Smooth muscle cell (in vitro differentiated cells): ENCODE measurements around the gene PCDHGC5. TPM values are rescaled to one million over a fixed set of nuclear protein-coding genes. Genes with fewer than 3 reads are reported as not detected.
A peak's percentile ranks its signal among the peaks of the same experiment; 100 is the strongest.

Experiments
- DNase-seq: peaks from one replicate; lab custom pipeline; 2025; ENCODE audit not compliant: unreplicated experiment; lab: John Stamatoyannopoulos, UW
- H2AFZ ChIP-seq: fragments of 200-600 bp; sonication (generic); 2 replicates; pipeline ENCODE4 v1.6.0; 2016; ENCODE audit warnings: antibody characterized with exemption, low read depth, mild to moderate bottlenecking
- H3F3A ChIP-seq: fragments of 200-600 bp; sonication (generic); 2 replicates; pipeline ENCODE4 v1.6.0; 2017; ENCODE audit warnings: antibody characterized with exemption, low read depth
- H3K27ac ChIP-seq: fragments of 200-600 bp; sonication (generic); 2 replicates; pipeline ENCODE4 v1.5.1; 2016; ENCODE audit warnings: low read depth, mild to moderate bottlenecking
- H3K27me3 ChIP-seq: fragments of 200-600 bp; sonication (generic); 2 replicates; pipeline ENCODE4 v1.6.1; 2016; ENCODE audit warnings: low read depth, mild to moderate bottlenecking
- H3K36me3 ChIP-seq: fragments of 200-600 bp; sonication (generic); 2 replicates; pipeline ENCODE4 v1.5.1; 2016; ENCODE audit warnings: low read depth
- H3K4me1 ChIP-seq: fragments of 200-600 bp; sonication (generic); 2 replicates; pipeline ENCODE4 v1.5.1; 2016; ENCODE audit warnings: low read depth
- H3K4me2 ChIP-seq: fragments of 200-600 bp; sonication (generic); 2 replicates; pipeline ENCODE4 v1.6.0; 2016; ENCODE audit warnings: mild to moderate bottlenecking
- H3K4me3 ChIP-seq: fragments of 200-600 bp; sonication (generic); 2 replicates; pipeline ENCODE4 v1.5.1; 2016; ENCODE audit warnings: mild to moderate bottlenecking
- H3K79me2 ChIP-seq: fragments of 200-600 bp; sonication (generic); 2 replicates; pipeline ENCODE4 v1.6.0; 2016; ENCODE audit warnings: low read depth, mild to moderate bottlenecking
- H3K9ac ChIP-seq: fragments of 200-600 bp; sonication (generic); 2 replicates; pipeline ENCODE4 v1.6.0; 2016; ENCODE audit warnings: low read depth
- H3K9me3 ChIP-seq: fragments of 200-600 bp; sonication (generic); replicated peaks from 2 replicates; pipeline ENCODE4 v1.5.1; 2016; ENCODE audit warnings: low read depth
- H4K20me1 ChIP-seq: fragments of 200-600 bp; sonication (generic); 2 replicates; pipeline ENCODE4 v1.6.0; 2016; ENCODE audit warnings: low read depth
- CTCF ChIP-seq: fragments of 200-600 bp; sonication (generic); IDR thresholded peaks from 2 replicates; pipeline ENCODE4 v1.5.1; 2017; ENCODE audit warnings: borderline replicate concordance, mild to moderate bottlenecking, antibody characterized with exemption; ENCODE audit not compliant: insufficient read depth, poor library complexity, severe bottlenecking
- WGBS: methylation state at CpG from one replicate; pipeline ENCODE4 v1.1.7; 2016; ENCODE audit warnings: low lambda C conversion rate; 5-methylcytosine and 5-hydroxymethylcytosine counted together
- polyA plus RNA-seq: library from polyadenylated mRNA; unstranded; fragments of >200 nt; fragmentation: Nextera tagmentation; extraction: Ambion mirVana; gene quantifications from 2 replicates; pipeline ENCODE4 v1.2.1, GENCODE V29; 2016
- total RNA-seq: library from RNA; depleted of rRNA; stranded (reverse); fragments of >200 nt; gene quantifications from 2 replicates; pipeline ENCODE4 v1.2.3, GENCODE V29; 2014

PCDHGC5 gene
- total and polyA plus RNA-seq, 2 experiments from 2014 or later, result 1.8 to 3.3 TPM

DNA sequence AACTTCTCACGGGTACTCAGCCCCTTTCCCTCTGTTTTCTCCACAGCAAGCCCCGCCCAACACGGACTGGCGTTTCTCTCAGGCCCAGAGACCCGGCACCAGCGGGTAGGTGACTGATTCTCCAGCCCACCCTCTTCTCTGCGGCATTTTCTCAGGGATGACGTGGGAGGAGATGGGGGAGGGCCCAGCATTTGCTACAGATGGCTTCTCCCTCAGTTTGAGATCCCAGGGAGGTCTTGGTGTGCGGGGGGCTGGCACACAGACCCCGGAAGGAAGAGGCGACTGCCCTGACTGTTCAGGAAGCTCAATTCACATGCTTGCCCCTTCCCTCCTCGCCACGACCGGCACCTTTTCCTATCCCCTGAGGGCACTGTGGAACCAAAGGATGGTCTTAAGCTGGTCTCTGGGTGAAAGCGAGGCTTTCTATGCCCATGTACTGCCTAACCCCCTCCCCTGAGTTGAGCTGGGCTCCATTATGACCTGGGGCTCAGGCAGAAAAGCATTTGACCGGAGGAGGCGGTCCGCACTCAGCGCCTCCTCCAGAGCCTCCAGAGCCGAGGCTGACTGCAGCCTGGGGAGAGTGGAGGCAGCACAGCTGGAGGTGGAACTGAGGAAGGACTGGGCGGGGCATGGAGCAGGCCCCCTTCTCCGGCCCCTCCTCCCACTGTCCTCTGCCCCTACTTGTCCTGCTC is 6.0 kb downstream of the PCDHGC5 start:
- H2AFZ ChIP-seq, result no peak overlapping the region
- peak overlapping the region; percentile 84 for H3K27ac ChIP-seq
- peaks cover 32% of the 10 kb centered on the region for H3F3A ChIP-seq
- peak overlapping the region; percentile 86 for H3K4me2 ChIP-seq
- H3K79me2 ChIP-seq, result peaks cover 45% of the 10 kb centered on the region
- peaks cover 34% of the 10 kb centered on the region for H4K20me1 ChIP-seq
- no peaks in the 10 kb centered on the region for H3K27me3 ChIP-seq
- DNase-seq, result no peak
- H3K9ac ChIP-seq, result peak overlapping the region; percentile 53
- peak overlapping the region; percentile 1 for H3K4me3 ChIP-seq
- WGBS, result 16% methylated on average over 21 of the region's 22 CpGs
- peaks cover 25% of the 10 kb centered on the region for H3K4me1 ChIP-seq
- no peak for TF ChIP-seq CTCF
- H3K36me3 ChIP-seq, result no peaks in the 10 kb centered on the region
- H3K9me3 ChIP-seq, result no peaks in the 10 kb centered on the region

- H3K9ac ChIP-seq, result peak overlapping the region; percentile 53
- no peak overlapping the region for H3K4me3 ChIP-seq
- no peaks in the 10 kb centered on the region for H3K36me3 ChIP-seq
- peaks cover 28% of the 10 kb centered on the region for H3F3A ChIP-seq
- WGBS, result 34% methylated on average over 8 of the region's 8 CpGs
- DNase-seq, result no peak
- peak overlapping the region; percentile 84 for H3K27ac ChIP-seq
- H3K9me3 ChIP-seq, result no peaks in the 10 kb centered on the region
- peaks cover 28% of the 10 kb centered on the region for H4K20me1 ChIP-seq
- H3K4me2 ChIP-seq, result peak overlapping the region; percentile 86
- H3K27me3 ChIP-seq, result no peaks in the 10 kb centered on the region
- H3K4me1 ChIP-seq, result peaks cover 25% of the 10 kb centered on the region
- H3K79me2 ChIP-seq, result peaks cover 45% of the 10 kb centered on the region
- no peak overlapping the region for H2AFZ ChIP-seq
- no peak for TF ChIP-seq CTCF
These were observed 6.6 kb downstream of the PCDHGC5 start for GRCh38 chr5:141495453-141495811.

- Histone ChIP-seq H4K20me1 (peaks cover 22% of the 10 kb centered on the region), H3K9me3 (no peaks in the 10 kb centered on the region), H3K27me3 (no peaks in the 10 kb centered on the region), H3K79me2 (peaks cover 41% of the 10 kb centered on the region), H3K4me3 (no peak overlapping the region), H2AFZ (no peak overlapping the region), H3K4me2 (peak overlapping the region; percentile 86), H3K4me1 (peaks cover 25% of the 10 kb centered on the region), H3K36me3 (no peaks in the 10 kb centered on the region), H3K27ac (peak overlapping the region; percentile 84), H3F3A (peaks cover 22% of the 10 kb centered on the region), H3K9ac (no peak overlapping the region)
- WGBS, result 18% methylated on average over 4 of the region's 4 CpGs
- TF ChIP-seq CTCF, result no peak
- no peak for DNase-seq
These were observed 7.2 kb downstream of the PCDHGC5 start for GRCh38 chr5:141496038-141496437.

GRCh38 chr5:141501761-141502160 is 12.9 kb downstream of the PCDHGC5 start:
- no peaks in the 10 kb centered on the region for H3K27me3 ChIP-seq
- 89% methylated on average over 7 of the region's 7 CpGs for WGBS
- no peaks in the 10 kb centered on the region for H4K20me1 ChIP-seq
- no peaks in the 10 kb centered on the region for H3K9me3 ChIP-seq
- H3K79me2 ChIP-seq, result peaks cover 30% of the 10 kb centered on the region
- no peak overlapping the region for H3K27ac ChIP-seq
- H3K36me3 ChIP-seq, result peaks cover 3% of the 10 kb centered on the region
- no peak overlapping the region for H3K4me3 ChIP-seq
- H3K9ac ChIP-seq, result no peak overlapping the region
- no peak for TF ChIP-seq CTCF
- peaks cover 14% of the 10 kb centered on the region for H3F3A ChIP-seq
- no peak overlapping the region for H2AFZ ChIP-seq
- peaks cover 2% of the 10 kb centered on the region for H3K4me1 ChIP-seq
- no peak overlapping the region for H3K4me2 ChIP-seq
- no peak for DNase-seq
